SKM-1 treated with dmso at 0.1 percent for 144 hours (cell line): Measurements from ENCODE around the gene VIPR1.

Source experiments
- DNase-seq: peaks from one replicate; lab custom pipeline; 2025; ENCODE audit not compliant: unreplicated experiment; lab: John Stamatoyannopoulos, UW

The VIPR1 gene

GRCh38 chr3:42509111-42509510 lies 6.7 kb downstream of the VIPR1 start:
- no peak for DNase-seq

GRCh38 chr3:42510325-42510724 lies 7.9 kb downstream of the VIPR1 start:
- no peak for DNase-seq

GRCh38 chr3:42511201-42511600 lies 8.8 kb downstream of the VIPR1 start:
- no peak for DNase-seq

GRCh38 chr3:42511736-42512135 lies 9.3 kb downstream of the VIPR1 start:
- DNase-seq, result no peak

GRCh38 chr3:42513121-42513520 lies 10.7 kb downstream of the VIPR1 start:
- no peak for DNase-seq

- DNase-seq, result no peak
Observed at GRCh38 chr3:42513521-42513920, 11.1 kb downstream of the VIPR1 start.

GRCh38 chr3:42514876-42515275 lies 12.4 kb downstream of the VIPR1 start:
- no peak for DNase-seq

- no peak for DNase-seq
Observed at GRCh38 chr3:42515391-42515916, 13.0 kb downstream of the VIPR1 start.

GRCh38 chr3:42515976-42516375 lies 13.5 kb downstream of the VIPR1 start:
- DNase-seq, result no peak

- no peak for DNase-seq
Observed at GRCh38 chr3:42516443-42516842, 14.0 kb downstream of the VIPR1 start.

GRCh38 chr3:42517117-42517516 lies 14.7 kb downstream of the VIPR1 start:
- no peak for DNase-seq

GRCh38 chr3:42518800-42519567 lies 16.5 kb downstream of the VIPR1 start:
- peak; percentile 13 for DNase-seq

GRCh38 chr3:42519568-42519962 lies 17.1 kb downstream of the VIPR1 start:
- DNase-seq, result no peak

- DNase-seq, result no peak
Observed at GRCh38 chr3:42520336-42520735, 17.9 kb downstream of the VIPR1 start.

- no peak for DNase-seq
Observed at GRCh38 chr3:42520906-42521305, 18.5 kb downstream of the VIPR1 start.

GRCh38 chr3:42524751-42525150 lies 22.3 kb downstream of the VIPR1 start:
- DNase-seq, result no peak

GRCh38 chr3:42525212-42525611 lies 22.8 kb downstream of the VIPR1 start:
- DNase-seq, result no peak

- DNase-seq, result no peak
Observed at GRCh38 chr3:42525736-42526345, 23.4 kb downstream of the VIPR1 start.

- DNase-seq, result no peak
Observed at GRCh38 chr3:42526616-42527367, 24.3 kb downstream of the VIPR1 start.

GRCh38 chr3:42527368-42527917 lies 25.0 kb downstream of the VIPR1 start:
- no peak for DNase-seq

GRCh38 chr3:42529468-42529867 lies 27.0 kb downstream of the VIPR1 start:
- peak; percentile 60 for DNase-seq
